ENCODE measurements around the gene PSMD4. TPM values are rescaled to one million over a fixed set of nuclear protein-coding genes. Genes with fewer than 3 reads are reported as not detected.

PSMD4 gene
- polyA plus RNA-seq, 3 donors, result 232 to 266 (median 252) TPM

- Mint-ChIP-seq H3K27ac (peak overlapping the region; percentile 12 to 86 (median 78)), H3K4me1 (peaks cover 10% of the 10 kb centered on the region), H3K36me3 (peaks cover 79 to 97% of the 10 kb centered on the region in 2 donors), H3K27me3 (ENCODE audit: low read depth in 3 of 3) (no peaks in the 10 kb centered on the region), H3K9me3 (no peaks in the 10 kb centered on the region), H3K4me3 (no peak overlapping the region)
- Histone ChIP-seq H3K9ac (ENCODE audit: insufficient read depth, low read length, poor library complexity, severe bottlenecking) (no peak overlapping the region), H3K79me2 (ENCODE audit: insufficient read depth, low read length) (no peaks in the 10 kb centered on the region), H3K36me3 (replicated peaks in 1 of 2; ENCODE audit: control insufficient read depth in 1 of 2, insufficient read depth in 2 of 2, low read length in 2 of 2) (peaks cover 90 to 99% of the 10 kb centered on the region in 2 donors), H3K4me2 (replicated peaks; ENCODE audit: extremely low read depth, low read length, poor library complexity, severe bottlenecking) (no peak overlapping the region), H3K4me3 (replicated peaks in 1 of 3; ENCODE audit: low read depth in 2 of 3, low read length in 3 of 3) (no peak overlapping the region), H3K4me1 (ENCODE audit: control insufficient read depth in 1 of 2, insufficient read depth in 2 of 2, low read length in 2 of 2) (peaks cover 8 to 12% of the 10 kb centered on the region in 2 donors), H3K9me3 (replicated peaks in 1 of 2; ENCODE audit: control insufficient read depth in 1 of 2, insufficient read depth in 1 of 2, low read length in 2 of 2) (no peaks in the 10 kb centered on the region), H3K27ac (ENCODE audit: low read depth in 1 of 2, low read length in 2 of 2) (peak overlapping the region; percentile 12 to 63), H3K27me3 (ENCODE audit: control insufficient read depth in 2 of 2, insufficient read depth in 2 of 2, low read length in 2 of 2) (no peaks in the 10 kb centered on the region), H2AFZ (ENCODE audit: insufficient read depth, low read depth, low read length, poor library complexity, severe bottlenecking) (no peak overlapping the region), H4K20me1 (ENCODE audit: insufficient read depth, low read length) (peaks cover 3% of the 10 kb centered on the region)
- WGBS (ENCODE audit: insufficient coverage), result no CpG with 5 or more reads among the region's 4 CpGs
- intact Hi-C loops (cut with micrococcal nuclease), result no loop called here
- peak; percentile 20 to 49 (median 47) for DNase-seq
- TF ChIP-seq CTCF (IDR thresholded peaks at IDR 0.05), result no peak
Measured at GRCh38 chr1:151237678-151238466, 16.7 kb upstream of the PSMD4 start.

GRCh38 chr1:151238467-151238739, 16.1 kb upstream of the PSMD4 start:
- peaks cover 8 to 12% of the 10 kb centered on the region in 2 donors for H3K4me1 ChIP-seq (ENCODE audit: control insufficient read depth in 1 of 2, insufficient read depth in 2 of 2, low read length in 2 of 2)
- H3K4me3 ChIP-seq (replicated peaks in 1 of 3; ENCODE audit: low read depth in 2 of 3, low read length in 3 of 3), result no peak overlapping the region
- H3K27ac ChIP-seq (ENCODE audit: low read depth in 1 of 2, low read length in 2 of 2), result peak overlapping the region in 1 of 2 donors; percentile 63
- H3K79me2 ChIP-seq (ENCODE audit: insufficient read depth, low read length), result no peaks in the 10 kb centered on the region
- DNase-seq, result no peak
- H3K36me3 ChIP-seq (replicated peaks in 1 of 2; ENCODE audit: control insufficient read depth in 1 of 2, insufficient read depth in 2 of 2, low read length in 2 of 2), result peaks cover 92 to 99% of the 10 kb centered on the region in 2 donors
- Mint-ChIP-seq H3K27ac (peak overlapping the region in 4 of 7 donors; percentile 17 to 86 (median 76)), H3K4me1 (peaks cover 10% of the 10 kb centered on the region), H3K4me3 (no peak overlapping the region), H3K27me3 (ENCODE audit: low read depth in 3 of 3) (no peaks in the 10 kb centered on the region), H3K9me3 (no peaks in the 10 kb centered on the region), H3K36me3 (peaks cover 80 to 97% of the 10 kb centered on the region in 2 donors)
- no peaks in the 10 kb centered on the region for H3K27me3 ChIP-seq (ENCODE audit: control insufficient read depth in 2 of 2, insufficient read depth in 2 of 2, low read length in 2 of 2)
- H3K9me3 ChIP-seq (replicated peaks in 1 of 2; ENCODE audit: control insufficient read depth in 1 of 2, insufficient read depth in 1 of 2, low read length in 2 of 2), result no peaks in the 10 kb centered on the region
- no peak overlapping the region for H3K4me2 ChIP-seq (replicated peaks; ENCODE audit: extremely low read depth, low read length, poor library complexity, severe bottlenecking)
- H4K20me1 ChIP-seq (ENCODE audit: insufficient read depth, low read length), result peaks cover 3% of the 10 kb centered on the region
- WGBS (ENCODE audit: insufficient coverage), result 71% methylated on average over 1 of the region's 1 CpG
- no peak overlapping the region for H2AFZ ChIP-seq (ENCODE audit: insufficient read depth, low read depth, low read length, poor library complexity, severe bottlenecking)
- no peak for TF ChIP-seq CTCF (IDR thresholded peaks at IDR 0.05)
- no peak overlapping the region for H3K9ac ChIP-seq (ENCODE audit: insufficient read depth, low read length, poor library complexity, severe bottlenecking)
- intact Hi-C loops (cut with micrococcal nuclease), result no loop called here
